ENCODE measurements around the gene GASK1B.
A peak's percentile ranks its signal among the peaks of the same experiment; 100 is the strongest.

GASK1B gene

GRCh38 chr4:158163941-158164767 lies 8.7 kb downstream of the GASK1B start:
- no peak overlapping the region for H3K27ac ChIP-seq (ENCODE audit: low read depth, low read length)
- no peaks in the 10 kb centered on the region for H3K9me3 ChIP-seq (ENCODE audit: control insufficient read depth, insufficient read depth, low read length)
- H3K9ac ChIP-seq (ENCODE audit: low read depth, low read length), result no peak overlapping the region
- no peaks in the 10 kb centered on the region for H3K36me3 ChIP-seq (ENCODE audit: control insufficient read depth, insufficient read depth, low read length)
- H3K27me3 ChIP-seq (ENCODE audit: control insufficient read depth, insufficient read depth, low read length), result no peaks in the 10 kb centered on the region
- peaks cover 5% of the 10 kb centered on the region; the same call in 1 of the 2 replicates for H3K4me1 ChIP-seq (ENCODE audit: control insufficient read depth, insufficient read depth, low read length)
- H3K4me3 ChIP-seq (ENCODE audit: low read depth, low read length), result no peak overlapping the region

GRCh38 chr4:158162631-158163030 lies 10.2 kb downstream of the GASK1B start:
- no peak overlapping the region for H3K9ac ChIP-seq (ENCODE audit: low read depth, low read length)
- no peaks in the 10 kb centered on the region for H3K27me3 ChIP-seq (ENCODE audit: control insufficient read depth, insufficient read depth, low read length)

GRCh38 chr4:158161551-158162354 lies 11.1 kb downstream of the GASK1B start:
- H3K4me1 ChIP-seq (ENCODE audit: control insufficient read depth, insufficient read depth, low read length), result peaks cover 5% of the 10 kb centered on the region; the same call in 1 of the 2 replicates
- peak overlapping the region; percentile 57 for H3K27ac ChIP-seq (ENCODE audit: low read depth, low read length)
- no peak overlapping the region for H3K9ac ChIP-seq (ENCODE audit: low read depth, low read length)
- H3K4me3 ChIP-seq (ENCODE audit: low read depth, low read length), result no peak overlapping the region
- H3K27me3 ChIP-seq (ENCODE audit: control insufficient read depth, insufficient read depth, low read length), result no peaks in the 10 kb centered on the region
- H3K9me3 ChIP-seq (ENCODE audit: control insufficient read depth, insufficient read depth, low read length), result no peaks in the 10 kb centered on the region
- no peaks in the 10 kb centered on the region for H3K36me3 ChIP-seq (ENCODE audit: control insufficient read depth, insufficient read depth, low read length)

More at GRCh38 chr4:158162631-158163030, 10.2 kb downstream of the GASK1B start:
- Histone ChIP-seq H3K9me3 (ENCODE audit: control insufficient read depth, insufficient read depth, low read length) (no peaks in the 10 kb centered on the region), H3K27ac (ENCODE audit: low read depth, low read length) (no peak overlapping the region), H3K4me1 (ENCODE audit: control insufficient read depth, insufficient read depth, low read length) (peaks cover 5% of the 10 kb centered on the region; the same call in 1 of the 2 replicates), H3K36me3 (ENCODE audit: control insufficient read depth, insufficient read depth, low read length) (no peaks in the 10 kb centered on the region), H3K4me3 (ENCODE audit: low read depth, low read length) (no peak overlapping the region)

- H3K36me3 ChIP-seq (ENCODE audit: control insufficient read depth, insufficient read depth, low read length), result no peaks in the 10 kb centered on the region
- H3K4me1 ChIP-seq (ENCODE audit: control insufficient read depth, insufficient read depth, low read length), result peaks cover 2% of the 10 kb centered on the region; the same call in 1 of the 2 replicates
- no peak overlapping the region for H3K27ac ChIP-seq (ENCODE audit: low read depth, low read length)
- H3K4me3 ChIP-seq (ENCODE audit: low read depth, low read length), result no peak overlapping the region
- no peaks in the 10 kb centered on the region for H3K27me3 ChIP-seq (ENCODE audit: control insufficient read depth, insufficient read depth, low read length)
- no peak overlapping the region for H3K9ac ChIP-seq (ENCODE audit: low read depth, low read length)
- no peaks in the 10 kb centered on the region for H3K9me3 ChIP-seq (ENCODE audit: control insufficient read depth, insufficient read depth, low read length)
These were observed 13.1 kb downstream of the GASK1B start for GRCh38 chr4:158159718-158160094.

GRCh38 chr4:158159054-158159717 lies 13.6 kb downstream of the GASK1B start:
- H3K4me1 ChIP-seq (ENCODE audit: control insufficient read depth, insufficient read depth, low read length), result no peaks in the 10 kb centered on the region
- no peak overlapping the region for H3K9ac ChIP-seq (ENCODE audit: low read depth, low read length)

GRCh38 chr4:158157412-158157811 lies 15.4 kb downstream of the GASK1B start:
- no peaks in the 10 kb centered on the region for H3K4me1 ChIP-seq (ENCODE audit: control insufficient read depth, insufficient read depth, low read length)

More at GRCh38 chr4:158159054-158159717, 13.6 kb downstream of the GASK1B start:
- Histone ChIP-seq H3K36me3 (ENCODE audit: control insufficient read depth, insufficient read depth, low read length) (no peaks in the 10 kb centered on the region), H3K27me3 (ENCODE audit: control insufficient read depth, insufficient read depth, low read length) (no peaks in the 10 kb centered on the region), H3K4me3 (ENCODE audit: low read depth, low read length) (no peak overlapping the region), H3K27ac (ENCODE audit: low read depth, low read length) (peak overlapping the region; percentile 17), H3K9me3 (ENCODE audit: control insufficient read depth, insufficient read depth, low read length) (no peaks in the 10 kb centered on the region)

GRCh38 chr4:158155656-158156356 lies 17.0 kb downstream of the GASK1B start:
- Histone ChIP-seq H3K9me3 (ENCODE audit: control insufficient read depth, insufficient read depth, low read length) (no peaks in the 10 kb centered on the region), H3K4me3 (ENCODE audit: low read depth, low read length) (no peak overlapping the region), H3K9ac (ENCODE audit: low read depth, low read length) (no peak overlapping the region), H3K27me3 (ENCODE audit: control insufficient read depth, insufficient read depth, low read length) (no peaks in the 10 kb centered on the region), H3K36me3 (ENCODE audit: control insufficient read depth, insufficient read depth, low read length) (no peaks in the 10 kb centered on the region), H3K4me1 (ENCODE audit: control insufficient read depth, insufficient read depth, low read length) (no peaks in the 10 kb centered on the region), H3K27ac (ENCODE audit: low read depth, low read length) (peak overlapping the region; percentile 1)

More at GRCh38 chr4:158157412-158157811, 15.4 kb downstream of the GASK1B start:
- Histone ChIP-seq H3K36me3 (ENCODE audit: control insufficient read depth, insufficient read depth, low read length) (no peaks in the 10 kb centered on the region), H3K27ac (ENCODE audit: low read depth, low read length) (peak overlapping the region; percentile 4), H3K4me3 (ENCODE audit: low read depth, low read length) (no peak overlapping the region), H3K9ac (ENCODE audit: low read depth, low read length) (no peak overlapping the region), H3K27me3 (ENCODE audit: control insufficient read depth, insufficient read depth, low read length) (no peaks in the 10 kb centered on the region), H3K9me3 (ENCODE audit: control insufficient read depth, insufficient read depth, low read length) (no peaks in the 10 kb centered on the region)

GRCh38 chr4:158147151-158147550 lies 25.7 kb downstream of the GASK1B start:
- Histone ChIP-seq H3K27ac (ENCODE audit: low read depth, low read length) (no peak overlapping the region), H3K4me1 (ENCODE audit: control insufficient read depth, insufficient read depth, low read length) (no peaks in the 10 kb centered on the region; the same call in 1 of the 2 replicates), H3K9ac (ENCODE audit: low read depth, low read length) (no peak overlapping the region), H3K9me3 (ENCODE audit: control insufficient read depth, insufficient read depth, low read length) (no peaks in the 10 kb centered on the region), H3K4me3 (ENCODE audit: low read depth, low read length) (no peak overlapping the region), H3K27me3 (ENCODE audit: control insufficient read depth, insufficient read depth, low read length) (no peaks in the 10 kb centered on the region), H3K36me3 (ENCODE audit: control insufficient read depth, insufficient read depth, low read length) (no peaks in the 10 kb centered on the region)

- H3K4me3 ChIP-seq (ENCODE audit: low read depth, low read length), result no peak overlapping the region
- no peaks in the 10 kb centered on the region for H3K27me3 ChIP-seq (ENCODE audit: control insufficient read depth, insufficient read depth, low read length)
- H3K9me3 ChIP-seq (ENCODE audit: control insufficient read depth, insufficient read depth, low read length), result no peaks in the 10 kb centered on the region
- H3K36me3 ChIP-seq (ENCODE audit: control insufficient read depth, insufficient read depth, low read length), result no peaks in the 10 kb centered on the region
- H3K27ac ChIP-seq (ENCODE audit: low read depth, low read length), result no peak overlapping the region
- no peaks in the 10 kb centered on the region; the same call in 1 of the 2 replicates for H3K4me1 ChIP-seq (ENCODE audit: control insufficient read depth, insufficient read depth, low read length)
- no peak overlapping the region for H3K9ac ChIP-seq (ENCODE audit: low read depth, low read length)
These were observed 26.1 kb downstream of the GASK1B start for GRCh38 chr4:158146736-158147135.

GRCh38 chr4:158139086-158139485 lies 33.7 kb downstream of the GASK1B start:
- H3K4me1 ChIP-seq (ENCODE audit: control insufficient read depth, insufficient read depth, low read length), result no peaks in the 10 kb centered on the region
- H3K27me3 ChIP-seq (ENCODE audit: control insufficient read depth, insufficient read depth, low read length), result no peaks in the 10 kb centered on the region
- H3K27ac ChIP-seq (ENCODE audit: low read depth, low read length), result no peak overlapping the region
- H3K36me3 ChIP-seq (ENCODE audit: control insufficient read depth, insufficient read depth, low read length), result no peaks in the 10 kb centered on the region
- H3K9ac ChIP-seq (ENCODE audit: low read depth, low read length), result no peak overlapping the region
- H3K4me3 ChIP-seq (ENCODE audit: low read depth, low read length), result no peak overlapping the region
- H3K9me3 ChIP-seq (ENCODE audit: control insufficient read depth, insufficient read depth, low read length), result no peaks in the 10 kb centered on the region

Measured in HUES48 (cell line).